RKO (cell line): ENCODE measurements around the gene ANP32B.
A peak's percentile ranks its signal among the peaks of the same experiment; 100 is the strongest.
"Not testable (repeated sequence)": the region's sequence is repeated elsewhere in the genome, so short reads cannot be mapped to it uniquely, and the experiment has no call there.

Experiments used
- DNase-seq: peaks from one replicate; pipeline ENCODE4 v3.0.0-alpha.2; 2016; ENCODE audit warnings: low spot score

Gene ANP32B

GRCh38 chr9:97992219-97992618, 9.1 kb downstream of the ANP32B start:
- DNase-seq, result no peak

- DNase-seq, result no peak
Observed at GRCh38 chr9:97993000-97993399, 9.9 kb downstream of the ANP32B start.

GRCh38 chr9:97994703-97995102, 11.6 kb downstream of the ANP32B start:
- DNase-seq, result no peak

- not testable (repeated sequence) for DNase-seq
Observed at GRCh38 chr9:97996676-97997075, 13.5 kb downstream of the ANP32B start.

- DNase-seq, result no peak
Observed at GRCh38 chr9:97997330-97998276, 14.5 kb downstream of the ANP32B start.

- no peak for DNase-seq
Observed at GRCh38 chr9:98002808-98003207, 19.7 kb downstream of the ANP32B start.

- no peak for DNase-seq
Observed at GRCh38 chr9:98006127-98006796, 23.1 kb downstream of the ANP32B start.

- DNase-seq, result peak; percentile 68
Observed at GRCh38 chr9:98007251-98007928, 24.2 kb downstream of the ANP32B start.

- DNase-seq, result no peak
Observed at GRCh38 chr9:98008764-98009163, 25.6 kb downstream of the ANP32B start.

GRCh38 chr9:98009437-98009836, 26.3 kb downstream of the ANP32B start:
- no peak for DNase-seq

GRCh38 chr9:98009936-98010335, 26.8 kb downstream of the ANP32B start:
- no peak for DNase-seq

- peak; percentile 89 for DNase-seq
Observed at GRCh38 chr9:98010445-98010844, 27.3 kb downstream of the ANP32B start.

GRCh38 chr9:98011122-98011521, 28.0 kb downstream of the ANP32B start:
- no peak for DNase-seq

GRCh38 chr9:98016137-98016680, 33.1 kb downstream of the ANP32B start:
- no peak for DNase-seq

GRCh38 chr9:98017306-98017705, 34.2 kb downstream of the ANP32B start:
- no peak for DNase-seq

GRCh38 chr9:98018347-98018746, 35.2 kb downstream of the ANP32B start:
- DNase-seq, result no peak

GRCh38 chr9:98019098-98019497, 36.0 kb downstream of the ANP32B start:
- DNase-seq, result no peak

GRCh38 chr9:98019869-98020268, 36.7 kb downstream of the ANP32B start:
- DNase-seq, result not testable (repeated sequence)

- DNase-seq, result no peak
Observed at GRCh38 chr9:98020476-98021145, 37.5 kb downstream of the ANP32B start.

- DNase-seq, result no peak
Observed at GRCh38 chr9:98021306-98022040, 38.3 kb downstream of the ANP32B start.

- no peak for DNase-seq
Observed at GRCh38 chr9:98022447-98022846, 39.3 kb downstream of the ANP32B start.
